ENCODE measurements around the gene NR1I2.

NR1I2 gene

DNA sequence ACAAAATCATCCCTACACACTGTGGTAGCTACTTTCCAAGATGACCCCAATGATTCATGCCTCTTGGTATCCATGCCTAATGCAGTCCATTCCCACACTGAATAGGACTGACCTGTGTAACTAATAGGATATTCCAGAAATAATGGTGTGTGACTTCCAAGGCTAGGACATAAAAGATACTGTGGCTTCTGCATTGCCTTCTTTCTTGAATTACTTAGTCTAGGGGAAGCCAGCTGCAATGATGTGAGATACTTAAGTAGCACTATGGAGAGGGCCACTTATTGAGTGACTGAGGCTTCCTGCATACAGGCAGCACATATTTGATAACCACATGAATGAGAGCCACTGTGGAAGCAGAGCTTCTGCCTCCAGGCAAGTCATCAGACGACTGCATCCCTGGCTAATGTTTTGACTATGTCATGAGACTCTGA lies 50.1 kb downstream of the NR1I2 start:
- no peak for DNase-seq (ENCODE audit: extremely low spot score)

DNA sequence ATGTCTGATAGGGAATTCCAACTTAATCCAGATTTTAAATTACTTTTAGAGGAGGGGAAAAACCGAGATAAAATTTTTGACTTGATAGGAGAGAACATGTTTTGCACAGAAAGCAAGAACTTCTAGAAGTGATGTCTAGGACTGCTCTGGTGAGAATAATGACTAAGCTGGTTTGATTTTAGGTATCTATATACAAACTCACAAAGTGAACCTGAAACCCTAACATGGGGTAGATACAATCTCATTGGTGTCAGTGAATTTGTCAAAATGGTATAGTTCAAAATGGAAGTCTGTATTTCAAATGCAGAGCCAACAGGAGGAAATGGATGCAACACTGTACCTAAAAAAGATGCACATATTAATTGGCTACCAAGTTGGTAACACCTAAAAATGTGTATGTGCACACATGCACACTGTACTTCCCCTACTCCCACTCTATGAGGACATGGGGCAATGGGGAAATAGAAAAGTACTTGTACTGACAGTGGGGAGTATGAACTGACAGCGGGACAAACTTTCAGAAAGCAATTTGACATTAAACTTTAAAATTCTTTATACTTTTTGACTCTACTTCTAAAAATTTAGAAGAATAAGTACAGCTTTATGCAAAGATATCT lies 53.0 kb downstream of the NR1I2 start:
- TF ChIP-seq ARNT (IDR thresholded peaks at IDR 0.05) (no peak), SP1 (IDR thresholded peaks at IDR 0.05) (no peak), FOXA1 (IDR thresholded peaks at IDR 0.05) (no peak), NFRKB (IDR thresholded peaks at IDR 0.05) (no peak), FOXM1 (IDR thresholded peaks at IDR 0.05; ENCODE audit: borderline replicate concordance) (no peak), L3MBTL2 (conservative IDR thresholded peaks at IDR 0.05) (no peak), TARDBP (IDR thresholded peaks at IDR 0.05) (no peak), SUZ12 (IDR thresholded peaks at IDR 0.05) (no peak)
- ChIA-PET POLR2A (no interaction called here), CTCF (no interaction called here)
- DNase-seq (ENCODE audit: extremely low spot score): no peak

More for the DNA sequence above, 50.1 kb downstream of the NR1I2 start:
- ChIA-PET POLR2A (no interaction called here), CTCF (interaction anchor here (0.6 to 0.7 kb wide), 2 partner anchors 68 to 180 kb away, joined by 3 to 4 read pairs; no protein-coding TSS in a partner anchor)
- TF ChIP-seq FOXK2 (IDR thresholded peaks at IDR 0.05) (no peak), ARNT (IDR thresholded peaks at IDR 0.05) (no peak), NFRKB (IDR thresholded peaks at IDR 0.05) (no peak), LEF1 (IDR thresholded peaks at IDR 0.05; ENCODE audit: borderline replicate concordance) (no peak), ELF4 (IDR thresholded peaks at IDR 0.05) (no peak), CTBP1 (IDR thresholded peaks at IDR 0.05; ENCODE audit: borderline replicate concordance) (no peak), SUZ12 (IDR thresholded peaks at IDR 0.05) (no peak), BHLHE40 (IDR thresholded peaks at IDR 0.05; ENCODE audit: borderline replicate concordance) (no peak), FOXM1 (IDR thresholded peaks at IDR 0.05; ENCODE audit: borderline replicate concordance) (no peak), L3MBTL2 (conservative IDR thresholded peaks at IDR 0.05) (no peak), HDGF (IDR thresholded peaks at IDR 0.05; ENCODE audit: borderline replicate concordance) (no peak), FOXA1 (IDR thresholded peaks at IDR 0.05) (no peak), ZNF384 (IDR thresholded peaks at IDR 0.05) (no peak), TARDBP (IDR thresholded peaks at IDR 0.05) (no peak), SP1 (IDR thresholded peaks at IDR 0.05) (no peak)
- TF ChIP-seq, protein P1, sequence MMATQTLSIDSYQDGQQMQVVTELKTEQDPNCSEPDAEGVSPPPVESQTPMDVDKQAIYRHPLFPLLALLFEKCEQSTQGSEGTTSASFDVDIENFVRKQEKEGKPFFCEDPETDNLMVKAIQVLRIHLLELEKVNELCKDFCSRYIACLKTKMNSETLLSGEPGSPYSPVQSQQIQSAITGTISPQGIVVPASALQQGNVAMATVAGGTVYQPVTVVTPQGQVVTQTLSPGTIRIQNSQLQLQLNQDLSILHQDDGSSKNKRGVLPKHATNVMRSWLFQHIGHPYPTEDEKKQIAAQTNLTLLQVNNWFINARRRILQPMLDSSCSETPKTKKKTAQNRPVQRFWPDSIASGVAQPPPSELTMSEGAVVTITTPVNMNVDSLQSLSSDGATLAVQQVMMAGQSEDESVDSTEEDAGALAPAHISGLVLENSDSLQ (IDR thresholded peaks at IDR 0.05): no peak

GRCh38 chr3:119835556-119835955 lies 53.7 kb downstream of the NR1I2 start:
- TF ChIP-seq HDGF (IDR thresholded peaks at IDR 0.05; ENCODE audit: borderline replicate concordance) (no peak), BHLHE40 (IDR thresholded peaks at IDR 0.05; ENCODE audit: borderline replicate concordance) (no peak), ELF4 (IDR thresholded peaks at IDR 0.05) (no peak), FOXK2 (IDR thresholded peaks at IDR 0.05) (no peak), LEF1 (IDR thresholded peaks at IDR 0.05; ENCODE audit: borderline replicate concordance) (no peak)
- TF ChIP-seq, protein P1 (IDR thresholded peaks at IDR 0.05): no peak
- ChIA-PET POLR2A (no interaction called here), CTCF (no interaction called here)
- DNase-seq (ENCODE audit: extremely low spot score): no peak

- DNase-seq (ENCODE audit: extremely low spot score): no peak
- TF ChIP-seq CTBP1 (IDR thresholded peaks at IDR 0.05; ENCODE audit: borderline replicate concordance) (no peak), SUZ12 (IDR thresholded peaks at IDR 0.05) (no peak), LEF1 (IDR thresholded peaks at IDR 0.05; ENCODE audit: borderline replicate concordance) (no peak)
- TF ChIP-seq, protein P1 (IDR thresholded peaks at IDR 0.05): no peak
- ChIA-PET POLR2A (interaction anchor here (1.1 kb wide), 1 partner anchor 254 kb away, joined by 3 read pairs; no protein-coding TSS in a partner anchor), CTCF (no interaction called here)
These were observed 60.0 kb downstream of the NR1I2 start for GRCh38 chr3:119841808-119842471.

GRCh38 chr3:119849126-119849525 lies 67.2 kb downstream of the NR1I2 start:
- ChIA-PET CTCF (no interaction called here), POLR2A (no interaction called here)
- DNase-seq (ENCODE audit: extremely low spot score): no peak
- TF ChIP-seq, protein P1 (IDR thresholded peaks at IDR 0.05): no peak
- TF ChIP-seq ARNT (IDR thresholded peaks at IDR 0.05): no peak
- no peak for TF ChIP-seq BHLHE40 (IDR thresholded peaks at IDR 0.05; ENCODE audit: borderline replicate concordance)
- no peak for TF ChIP-seq L3MBTL2 (conservative IDR thresholded peaks at IDR 0.05)
- TF ChIP-seq FOXA1 (IDR thresholded peaks at IDR 0.05): no peak
- no peak for TF ChIP-seq NFRKB (IDR thresholded peaks at IDR 0.05)
- TF ChIP-seq SP1 (IDR thresholded peaks at IDR 0.05): no peak
- no peak for TF ChIP-seq LEF1 (IDR thresholded peaks at IDR 0.05; ENCODE audit: borderline replicate concordance)
- no peak for TF ChIP-seq FOXK2 (IDR thresholded peaks at IDR 0.05)
- no peak for TF ChIP-seq FOXM1 (IDR thresholded peaks at IDR 0.05; ENCODE audit: borderline replicate concordance)
- no peak for TF ChIP-seq HDGF (IDR thresholded peaks at IDR 0.05; ENCODE audit: borderline replicate concordance)
- TF ChIP-seq SUZ12 (IDR thresholded peaks at IDR 0.05): no peak
- TF ChIP-seq TARDBP (IDR thresholded peaks at IDR 0.05): no peak
- TF ChIP-seq CTBP1 (IDR thresholded peaks at IDR 0.05; ENCODE audit: borderline replicate concordance): no peak
- TF ChIP-seq ZNF384 (IDR thresholded peaks at IDR 0.05): no peak
- no peak for TF ChIP-seq ELF4 (IDR thresholded peaks at IDR 0.05)

Measured in HEK293T (cell line).